ENCODE results near the gene STAT3. TPM values are rescaled to one million over a fixed set of nuclear protein-coding genes. Genes with fewer than 3 reads are reported as not detected.

STAT3 gene
- total and polyA plus RNA-seq, 2 of the 13 experiments (the other 11 are each of a cell fraction or from before 2014, with no cell fraction given): 61.8 to 62.4 TPM

DNA sequence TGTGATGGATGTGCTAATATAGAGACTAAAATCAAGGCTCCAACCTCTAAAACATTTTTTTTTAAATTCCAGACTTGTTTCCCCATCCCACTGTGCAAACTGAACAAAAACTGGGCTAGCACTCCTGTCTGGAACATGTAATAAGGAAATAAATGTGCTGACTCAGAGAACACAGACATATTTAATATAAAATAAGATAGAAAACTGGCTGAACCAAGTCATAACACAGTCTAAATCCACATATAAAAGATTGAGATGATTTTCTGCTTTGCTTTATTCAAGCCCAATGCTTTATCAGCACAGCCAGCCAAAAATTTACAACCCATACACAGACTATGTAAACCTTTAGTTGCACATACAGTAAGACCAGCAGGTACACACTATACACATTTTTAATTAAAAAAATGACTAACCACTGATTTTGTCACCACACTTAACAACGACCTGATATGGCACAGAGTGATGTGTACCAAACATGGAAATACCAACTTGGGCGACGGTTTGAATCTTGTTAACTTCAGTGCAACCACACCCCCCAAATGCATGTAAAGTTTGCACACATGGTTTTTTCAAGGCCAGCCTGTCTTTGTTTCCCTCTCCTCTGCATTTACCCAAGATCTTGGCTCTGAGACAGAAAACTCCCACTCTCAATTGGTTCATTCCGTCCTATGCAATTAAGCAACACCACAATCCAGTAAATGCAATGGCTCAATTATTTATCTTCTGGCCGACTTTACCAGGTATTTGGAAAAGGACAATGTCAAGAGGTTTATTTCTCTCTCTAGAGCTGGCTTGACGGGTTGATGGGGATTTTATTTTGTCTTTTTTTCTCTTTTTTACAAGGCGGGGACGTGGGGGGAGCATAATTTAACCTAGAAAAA lies 1.2 kb downstream of the STAT3 start (continued):
- TF ChIP-seq, protein P1, sequence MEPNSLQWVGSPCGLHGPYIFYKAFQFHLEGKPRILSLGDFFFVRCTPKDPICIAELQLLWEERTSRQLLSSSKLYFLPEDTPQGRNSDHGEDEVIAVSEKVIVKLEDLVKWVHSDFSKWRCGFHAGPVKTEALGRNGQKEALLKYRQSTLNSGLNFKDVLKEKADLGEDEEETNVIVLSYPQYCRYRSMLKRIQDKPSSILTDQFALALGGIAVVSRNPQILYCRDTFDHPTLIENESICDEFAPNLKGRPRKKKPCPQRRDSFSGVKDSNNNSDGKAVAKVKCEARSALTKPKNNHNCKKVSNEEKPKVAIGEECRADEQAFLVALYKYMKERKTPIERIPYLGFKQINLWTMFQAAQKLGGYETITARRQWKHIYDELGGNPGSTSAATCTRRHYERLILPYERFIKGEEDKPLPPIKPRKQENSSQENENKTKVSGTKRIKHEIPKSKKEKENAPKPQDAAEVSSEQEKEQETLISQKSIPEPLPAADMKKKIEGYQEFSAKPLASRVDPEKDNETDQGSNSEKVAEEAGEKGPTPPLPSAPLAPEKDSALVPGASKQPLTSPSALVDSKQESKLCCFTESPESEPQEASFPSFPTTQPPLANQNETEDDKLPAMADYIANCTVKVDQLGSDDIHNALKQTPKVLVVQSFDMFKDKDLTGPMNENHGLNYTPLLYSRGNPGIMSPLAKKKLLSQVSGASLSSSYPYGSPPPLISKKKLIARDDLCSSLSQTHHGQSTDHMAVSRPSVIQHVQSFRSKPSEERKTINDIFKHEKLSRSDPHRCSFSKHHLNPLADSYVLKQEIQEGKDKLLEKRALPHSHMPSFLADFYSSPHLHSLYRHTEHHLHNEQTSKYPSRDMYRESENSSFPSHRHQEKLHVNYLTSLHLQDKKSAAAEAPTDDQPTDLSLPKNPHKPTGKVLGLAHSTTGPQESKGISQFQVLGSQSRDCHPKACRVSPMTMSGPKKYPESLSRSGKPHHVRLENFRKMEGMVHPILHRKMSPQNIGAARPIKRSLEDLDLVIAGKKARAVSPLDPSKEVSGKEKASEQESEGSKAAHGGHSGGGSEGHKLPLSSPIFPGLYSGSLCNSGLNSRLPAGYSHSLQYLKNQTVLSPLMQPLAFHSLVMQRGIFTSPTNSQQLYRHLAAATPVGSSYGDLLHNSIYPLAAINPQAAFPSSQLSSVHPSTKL (CRISPR knock-in tag; IDR thresholded peaks at IDR 0.05): peak; percentile 80
- no peak for TF ChIP-seq SCMH1 (CRISPR knock-in tag; IDR thresholded peaks at IDR 0.05; ENCODE audit: borderline replicate concordance)
- no peak for TF ChIP-seq HMGA1 (CRISPR knock-in tag; conservative IDR thresholded peaks at IDR 0.05)
- TF ChIP-seq ZNF615 (CRISPR knock-in tag; IDR thresholded peaks at IDR 0.05; ENCODE audit: borderline replicate concordance): no peak
- 0 out of 2 replicates have a peak, but pooled peaks have one; percentile 61 for TF ChIP-seq PAF1 (CRISPR knock-in tag; IDR thresholded peaks at IDR 0.05)
- TF ChIP-seq MEIS2 (CRISPR knock-in tag; IDR thresholded peaks at IDR 0.05): no peak
- TF ChIP-seq ZNF543 (CRISPR knock-in tag; IDR thresholded peaks at IDR 0.05): no peak
- no peak for TF ChIP-seq ARNT2 (CRISPR knock-in tag; IDR thresholded peaks at IDR 0.05; ENCODE audit: low read depth)
- TF ChIP-seq, protein P2, sequence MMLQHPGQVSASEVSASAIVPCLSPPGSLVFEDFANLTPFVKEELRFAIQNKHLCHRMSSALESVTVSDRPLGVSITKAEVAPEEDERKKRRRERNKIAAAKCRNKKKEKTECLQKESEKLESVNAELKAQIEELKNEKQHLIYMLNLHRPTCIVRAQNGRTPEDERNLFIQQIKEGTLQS (CRISPR knock-in tag; IDR thresholded peaks at IDR 0.05): no peak
- no peak for TF ChIP-seq MIXL1 (CRISPR knock-in tag; IDR thresholded peaks at IDR 0.05)
- no peak for TF ChIP-seq RFXAP (CRISPR knock-in tag; IDR thresholded peaks at IDR 0.05; ENCODE audit: borderline replicate concordance)
- TF ChIP-seq KLF15 (CRISPR knock-in tag; IDR thresholded peaks at IDR 0.05; ENCODE audit: borderline replicate concordance): no peak
- peak; percentile 91; the same call in 2 of the 3 replicates for TF ChIP-seq MXI1 (IDR thresholded peaks at IDR 0.05; ENCODE audit: borderline replicate concordance, low read depth, low read length)
- TF ChIP-seq FOXM1 (CRISPR knock-in tag; IDR thresholded peaks at IDR 0.05): no peak
- no peak for TF ChIP-seq ZNF496 (CRISPR knock-in tag; IDR thresholded peaks at IDR 0.05; ENCODE audit: insufficient replicate concordance)
- no peak for TF ChIP-seq KDM2A (CRISPR knock-in tag; IDR thresholded peaks at IDR 0.05; ENCODE audit: borderline replicate concordance, low read depth)
- TF ChIP-seq SPEN (CRISPR knock-in tag; IDR thresholded peaks at IDR 0.05; ENCODE audit: low read depth): no peak
- no peak for TF ChIP-seq ATF7-NPFF (CRISPR knock-in tag; IDR thresholded peaks at IDR 0.05; ENCODE audit: low read depth)
- no peak for TF ChIP-seq SMAD1 (CRISPR knock-in tag; IDR thresholded peaks at IDR 0.05; ENCODE audit: borderline replicate concordance, low read depth)
- TF ChIP-seq BCL3 (CRISPR knock-in tag; IDR thresholded peaks at IDR 0.05): no peak
- TF ChIP-seq ZNF761 (CRISPR knock-in tag; conservative IDR thresholded peaks at IDR 0.05): no peak
- TF ChIP-seq PTBP1 (IDR thresholded peaks at IDR 0.05; ENCODE audit: low read depth, low read length, poor library complexity, severe bottlenecking): no peak
- TF ChIP-seq, protein P3, sequence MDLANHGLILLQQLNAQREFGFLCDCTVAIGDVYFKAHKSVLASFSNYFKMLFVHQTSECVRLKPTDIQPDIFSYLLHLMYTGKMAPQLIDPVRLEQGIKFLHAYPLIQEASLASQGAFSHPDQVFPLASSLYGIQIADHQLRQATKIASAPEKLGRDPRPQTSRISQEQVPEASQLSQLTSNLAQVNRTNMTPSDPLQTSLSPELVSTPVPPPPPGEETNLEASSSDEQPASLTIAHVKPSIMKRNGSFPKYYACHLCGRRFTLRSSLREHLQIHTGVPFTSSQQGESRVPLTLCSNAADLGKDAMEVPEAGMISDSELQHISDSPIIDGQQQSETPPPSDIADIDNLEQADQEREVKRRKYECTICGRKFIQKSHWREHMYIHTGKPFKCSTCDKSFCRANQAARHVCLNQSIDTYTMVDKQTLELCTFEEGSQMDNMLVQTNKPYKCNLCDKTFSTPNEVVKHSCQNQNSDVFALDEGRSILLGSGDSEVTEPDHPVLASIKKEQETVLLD (CRISPR knock-in tag; IDR thresholded peaks at IDR 0.05; ENCODE audit: low read depth): no peak
